Esophagus mucosa (tissue), 1 donor: ENCODE data around the gene ESRRA. TPM values are rescaled to one million over a fixed set of nuclear protein-coding genes. Genes with fewer than 3 reads are reported as not detected.

Experiments used
- ATAC-seq: fragments of 200-7000 bp; cut with Tn5 transposase; one replicate; pipeline ENCODE4 v1.9.1; 2020
- total RNA-seq: library from RNA; stranded (reverse); gene quantifications from one replicate; pipeline ENCODE4 v1.2.4, GENCODE V29; 2023
- donor health status: DM: yes; HTN: yes; CAD: no.

Gene ESRRA
- 63.2 TPM for total RNA-seq

GRCh38 chr11:64305075-64305690, at the start of gene ESRRA:
Gene ESRRA, plus strand, starts transcription at chr11:64305524. Its CDS starts 1,656 bp downstream, at chr11:64307180.
- peak; percentile 88 for ATAC-seq

- no peak for ATAC-seq
Observed at GRCh38 chr11:64256300-64256699, 49.0 kb upstream of the ESRRA start.

GRCh38 chr11:64258356-64258755, 47.0 kb upstream of the ESRRA start:
- no peak for ATAC-seq

DNA sequence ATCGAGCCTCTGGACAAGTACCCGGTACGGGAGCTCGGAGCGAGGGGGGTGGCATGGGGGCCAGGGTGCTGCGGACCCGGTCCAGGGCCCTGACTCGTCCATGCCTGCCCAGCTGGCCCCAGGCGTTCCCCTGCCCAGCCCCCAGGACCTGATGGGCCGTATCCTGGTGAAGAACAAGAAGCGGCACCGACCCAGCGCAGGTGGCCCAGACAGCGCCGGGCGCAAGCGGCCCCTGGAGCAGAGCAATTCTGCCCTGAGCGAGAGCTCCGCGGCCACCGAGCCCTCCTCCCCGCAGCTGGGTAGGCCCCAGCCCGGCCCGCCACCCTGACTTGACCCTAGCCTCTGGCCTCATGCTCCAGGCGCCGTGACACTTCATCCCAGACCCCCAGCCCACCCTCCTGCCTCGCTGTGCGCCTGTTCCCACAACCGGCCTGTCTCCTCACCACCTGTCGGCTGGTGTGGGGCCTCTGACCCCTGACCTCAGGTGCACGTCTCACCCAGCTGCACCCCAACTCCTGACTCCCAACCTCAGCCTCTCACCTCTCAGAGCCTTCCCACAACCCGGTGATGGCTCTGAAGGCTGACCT, 46.3 kb upstream of the ESRRA start:
- no peak for ATAC-seq

GRCh38 chr11:64259533-64260067, 45.7 kb upstream of the ESRRA start:
- ATAC-seq, result no peak

DNA sequence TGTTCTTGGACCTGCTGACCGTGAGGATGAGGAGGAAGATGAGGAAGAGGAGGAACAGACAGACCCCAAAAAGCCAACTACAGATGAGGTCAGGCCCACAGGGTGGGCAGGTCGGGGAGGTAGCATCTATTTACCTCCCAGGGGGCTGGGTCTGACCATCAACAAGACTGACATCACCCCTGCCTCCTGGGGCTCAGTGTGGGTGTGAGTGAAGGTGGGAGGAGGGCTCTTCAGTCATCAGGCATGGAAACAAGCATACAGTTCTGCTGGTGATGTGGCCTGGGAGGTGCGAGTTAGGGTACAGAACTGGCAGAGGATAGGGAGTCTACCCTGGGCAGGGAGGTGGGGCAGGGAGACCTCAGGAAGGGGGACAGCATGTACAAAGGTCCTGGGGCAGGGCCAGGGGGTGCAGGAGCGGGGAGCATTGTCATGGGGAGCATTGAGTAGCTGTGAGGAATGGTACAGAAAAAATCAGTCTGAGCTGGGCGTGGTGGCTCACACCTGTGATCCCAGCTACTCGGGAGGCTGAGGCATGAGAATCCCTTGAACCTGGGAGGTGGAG, 45.1 kb upstream of the ESRRA start:
- ATAC-seq, result no peak

GRCh38 chr11:64261556-64262080, 43.7 kb upstream of the ESRRA start:
- no peak for ATAC-seq

GRCh38 chr11:64262271-64263002, 42.9 kb upstream of the ESRRA start:
- no peak for ATAC-seq

- no peak for ATAC-seq
Observed at GRCh38 chr11:64263021-64263946, 42.0 kb upstream of the ESRRA start.

GRCh38 chr11:64263947-64264317, 41.4 kb upstream of the ESRRA start:
- ATAC-seq, result no peak

DNA sequence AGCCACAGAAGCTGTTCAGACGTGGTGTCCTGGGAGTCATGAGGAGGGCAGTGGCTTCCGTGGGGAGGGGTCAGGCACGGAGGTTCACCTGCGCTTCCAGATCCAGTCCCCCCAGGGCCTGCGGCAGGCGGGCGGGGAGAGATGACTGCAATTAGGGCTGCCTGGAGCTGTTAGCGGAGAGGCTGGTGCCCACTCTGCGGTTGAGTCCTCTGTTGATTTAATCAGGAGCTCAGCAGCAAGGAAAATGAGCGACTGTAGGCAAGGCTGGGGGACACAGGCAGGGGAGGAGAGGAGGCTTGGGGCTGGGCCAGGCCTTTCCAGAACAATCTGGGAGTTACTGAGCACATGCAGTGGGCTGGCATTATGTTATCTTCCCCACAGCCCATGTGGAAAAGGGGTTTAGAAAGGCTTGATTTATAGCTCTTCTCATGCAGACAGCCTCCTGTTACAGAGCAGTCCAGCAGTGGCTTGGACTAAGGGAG, 40.9 kb upstream of the ESRRA start:
- ATAC-seq, result no peak

GRCh38 chr11:64265176-64266160, 39.9 kb upstream of the ESRRA start:
- ATAC-seq, result no peak

GRCh38 chr11:64266339-64266738, 39.0 kb upstream of the ESRRA start:
- ATAC-seq, result no peak

DNA sequence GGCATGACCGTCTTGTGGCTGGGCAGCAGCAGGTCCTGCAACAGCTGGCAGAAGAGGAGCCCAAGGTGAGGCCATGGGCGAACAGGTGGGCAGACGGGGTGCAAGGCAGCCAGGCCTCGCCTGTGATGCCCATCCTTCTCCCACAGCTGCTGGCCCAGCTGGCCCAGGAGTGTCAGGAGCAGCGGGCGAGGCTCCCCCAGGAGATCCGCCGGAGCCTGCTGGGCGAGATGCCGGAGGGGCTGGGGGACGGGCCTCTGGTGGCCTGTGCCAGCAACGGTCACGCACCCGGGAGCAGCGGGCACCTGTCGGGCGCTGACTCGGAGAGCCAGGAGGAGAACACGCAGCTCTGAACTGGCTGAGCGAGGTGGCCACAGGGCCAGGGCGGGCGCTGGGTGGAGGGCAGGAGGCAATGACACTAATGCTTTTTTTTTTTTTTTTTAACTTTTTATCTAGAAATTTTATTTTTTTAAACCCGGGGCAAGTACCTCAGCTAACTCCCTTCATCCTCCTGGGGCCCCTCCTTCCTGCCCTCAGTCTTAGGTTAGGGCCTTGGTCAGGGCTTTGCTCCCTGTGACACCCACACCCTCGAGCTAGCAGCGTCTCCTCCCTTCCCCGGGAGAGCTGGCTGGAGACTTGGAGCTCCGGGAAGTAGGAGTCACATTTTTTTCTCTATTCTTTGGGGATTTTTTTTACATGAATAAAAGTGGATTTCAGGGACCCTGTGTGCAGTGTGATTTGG, 37.9 kb upstream of the ESRRA start:
- peak; percentile 36 for ATAC-seq

- no peak for ATAC-seq
Observed at GRCh38 chr11:64268025-64268892, 37.1 kb upstream of the ESRRA start.

DNA sequence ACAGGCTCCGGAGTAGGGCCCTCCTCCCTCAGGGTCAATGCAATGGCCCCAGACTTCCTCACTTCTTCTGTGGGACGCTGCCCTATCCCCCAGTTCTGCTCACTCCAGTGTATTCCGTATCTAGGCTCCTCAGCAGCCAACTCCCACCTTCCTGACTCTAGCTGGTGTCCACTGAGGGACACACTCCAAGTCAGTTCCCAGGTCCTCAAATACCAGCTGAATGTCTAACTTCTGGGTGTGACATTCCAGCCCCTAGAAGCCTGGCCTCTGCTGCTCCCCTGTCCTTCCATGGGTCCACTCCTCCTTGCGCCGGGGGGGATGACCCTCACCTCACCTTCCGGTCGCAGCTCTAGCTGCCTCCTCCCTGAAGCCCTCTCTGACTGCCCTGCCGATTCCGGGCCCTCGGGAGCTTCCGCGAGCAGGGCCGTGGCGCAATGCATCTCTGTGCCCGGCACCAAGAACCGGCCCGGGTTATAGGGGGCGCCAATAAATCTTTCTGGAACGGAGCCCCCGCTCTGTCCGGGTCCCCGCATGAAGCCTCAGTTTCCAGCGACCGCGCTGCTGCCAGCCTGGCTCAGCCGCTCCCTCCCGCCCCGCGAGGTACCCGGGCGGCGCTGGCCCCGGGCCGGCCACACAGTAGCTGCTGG, 36.3 kb upstream of the ESRRA start:
- peak; percentile 1 for ATAC-seq

DNA sequence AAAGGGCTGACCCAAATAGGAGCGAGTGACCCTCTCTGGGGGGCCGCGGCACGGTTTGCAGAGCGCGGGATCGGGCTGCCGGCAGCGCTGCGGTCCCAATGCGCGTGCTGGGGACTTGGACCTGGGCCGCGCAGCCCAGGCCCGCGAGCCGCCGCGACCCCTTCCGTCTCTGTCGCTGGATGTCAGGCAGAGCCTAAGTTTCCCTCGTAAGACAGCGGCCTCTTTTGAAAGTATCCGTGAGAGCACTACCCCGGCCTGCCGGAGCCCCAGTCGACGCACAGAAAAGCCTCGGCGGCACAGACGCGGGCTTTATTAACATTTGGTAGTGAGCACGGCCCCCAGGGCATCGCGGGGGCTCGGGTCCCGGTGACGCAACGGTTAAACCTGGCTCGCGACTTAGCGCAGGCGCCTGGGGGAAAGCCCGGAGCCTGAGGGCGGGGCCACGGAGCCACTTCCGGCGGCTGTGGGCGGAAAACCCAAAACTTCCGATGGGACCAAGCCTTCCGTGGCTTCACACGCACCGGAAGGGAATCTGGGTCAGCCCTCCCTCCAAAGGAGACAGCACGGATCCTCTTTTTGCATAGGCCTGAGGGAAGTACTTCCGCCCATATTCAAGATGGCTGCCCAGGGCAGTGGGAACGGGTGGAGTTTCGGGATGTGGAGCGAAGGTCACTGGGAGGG, 35.6 kb upstream of the ESRRA start:
- peak; percentile 83 for ATAC-seq
